ENCODE results near the gene PACSIN1. TPM values are rescaled to one million over a fixed set of nuclear protein-coding genes. Genes with fewer than 3 reads are reported as not detected.

Gene PACSIN1
- polyA plus RNA-seq, 1 donor from 2014 or later = 3.1 TPM

DNA sequence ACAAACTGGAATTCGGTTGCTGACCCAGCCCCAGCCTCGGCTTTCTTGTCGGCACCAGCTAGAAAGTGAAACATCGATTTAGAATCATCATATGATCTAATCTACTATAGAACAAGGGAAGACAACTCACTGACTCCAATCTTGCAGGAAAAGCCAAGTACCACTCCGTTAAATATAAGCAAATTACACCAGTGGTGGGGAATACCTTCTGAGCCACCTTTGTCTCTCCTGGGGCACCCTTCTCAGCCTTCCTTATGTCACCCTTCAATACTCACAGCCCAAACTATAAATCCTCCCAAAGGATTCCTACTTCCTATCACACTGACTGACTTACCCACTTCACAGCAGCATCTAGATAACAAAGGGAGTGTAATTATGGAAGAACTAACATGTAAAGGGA, 47.5 kb upstream of the PACSIN1 start:
- Histone ChIP-seq H3K4me3 (ENCODE audit: low read length) (no peak overlapping the region), H2AFZ (ENCODE audit: low read depth, low read length) (no peak overlapping the region), H4K20me1 (ENCODE audit: insufficient read depth) (no peaks in the 10 kb centered on the region), H3F3A (ENCODE audit: insufficient read depth, low read length, poor library complexity, severe bottlenecking) (no peaks in the 10 kb centered on the region), H3K9me3 (ENCODE audit: low read length) (no peaks in the 10 kb centered on the region), H3K36me3 (ENCODE audit: insufficient read depth, low read length) (peaks cover 8% of the 10 kb centered on the region), H3K27me3 (ENCODE audit: insufficient read depth, low read depth, low read length) (no peaks in the 10 kb centered on the region), H3K79me2 (replicated peaks; ENCODE audit: insufficient read depth, low read length) (no peaks in the 10 kb centered on the region), H3K9ac (ENCODE audit: low read length) (no peak overlapping the region), H3K9me2 (ENCODE audit: insufficient read depth, low read length) (no peaks in the 10 kb centered on the region), H3K4me2 (ENCODE audit: low read length) (no peak overlapping the region), H3K27ac (ENCODE audit: low read length) (no peak overlapping the region)
- TF ChIP-seq POLR2AphosphoS5 (IDR thresholded peaks at IDR 0.05) (no peak), MXI1 (conservative IDR thresholded peaks at IDR 0.05; ENCODE audit: poor library complexity, severe bottlenecking) (no peak), TAF1 (IDR thresholded peaks at IDR 0.05; ENCODE audit: low read depth) (no peak), RAD21 (conservative IDR thresholded peaks at IDR 0.05) (no peak), EZH2 (IDR thresholded peaks at IDR 0.05; ENCODE audit: borderline replicate concordance, insufficient read depth, low read length, poor library complexity, severe bottlenecking) (no peak), SMC3 (conservative IDR thresholded peaks at IDR 0.05; ENCODE audit: poor library complexity) (no peak), EP300 (conservative IDR thresholded peaks at IDR 0.05; ENCODE audit: poor library complexity, severe bottlenecking) (no peak)
- TF ChIP-seq, protein P1, sequence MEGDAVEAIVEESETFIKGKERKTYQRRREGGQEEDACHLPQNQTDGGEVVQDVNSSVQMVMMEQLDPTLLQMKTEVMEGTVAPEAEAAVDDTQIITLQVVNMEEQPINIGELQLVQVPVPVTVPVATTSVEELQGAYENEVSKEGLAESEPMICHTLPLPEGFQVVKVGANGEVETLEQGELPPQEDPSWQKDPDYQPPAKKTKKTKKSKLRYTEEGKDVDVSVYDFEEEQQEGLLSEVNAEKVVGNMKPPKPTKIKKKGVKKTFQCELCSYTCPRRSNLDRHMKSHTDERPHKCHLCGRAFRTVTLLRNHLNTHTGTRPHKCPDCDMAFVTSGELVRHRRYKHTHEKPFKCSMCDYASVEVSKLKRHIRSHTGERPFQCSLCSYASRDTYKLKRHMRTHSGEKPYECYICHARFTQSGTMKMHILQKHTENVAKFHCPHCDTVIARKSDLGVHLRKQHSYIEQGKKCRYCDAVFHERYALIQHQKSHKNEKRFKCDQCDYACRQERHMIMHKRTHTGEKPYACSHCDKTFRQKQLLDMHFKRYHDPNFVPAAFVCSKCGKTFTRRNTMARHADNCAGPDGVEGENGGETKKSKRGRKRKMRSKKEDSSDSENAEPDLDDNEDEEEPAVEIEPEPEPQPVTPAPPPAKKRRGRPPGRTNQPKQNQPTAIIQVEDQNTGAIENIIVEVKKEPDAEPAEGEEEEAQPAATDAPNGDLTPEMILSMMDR (IDR thresholded peaks at IDR 0.05; ENCODE audit: poor library complexity, severe bottlenecking) = no peak
- TF ChIP-seq, protein P2, sequence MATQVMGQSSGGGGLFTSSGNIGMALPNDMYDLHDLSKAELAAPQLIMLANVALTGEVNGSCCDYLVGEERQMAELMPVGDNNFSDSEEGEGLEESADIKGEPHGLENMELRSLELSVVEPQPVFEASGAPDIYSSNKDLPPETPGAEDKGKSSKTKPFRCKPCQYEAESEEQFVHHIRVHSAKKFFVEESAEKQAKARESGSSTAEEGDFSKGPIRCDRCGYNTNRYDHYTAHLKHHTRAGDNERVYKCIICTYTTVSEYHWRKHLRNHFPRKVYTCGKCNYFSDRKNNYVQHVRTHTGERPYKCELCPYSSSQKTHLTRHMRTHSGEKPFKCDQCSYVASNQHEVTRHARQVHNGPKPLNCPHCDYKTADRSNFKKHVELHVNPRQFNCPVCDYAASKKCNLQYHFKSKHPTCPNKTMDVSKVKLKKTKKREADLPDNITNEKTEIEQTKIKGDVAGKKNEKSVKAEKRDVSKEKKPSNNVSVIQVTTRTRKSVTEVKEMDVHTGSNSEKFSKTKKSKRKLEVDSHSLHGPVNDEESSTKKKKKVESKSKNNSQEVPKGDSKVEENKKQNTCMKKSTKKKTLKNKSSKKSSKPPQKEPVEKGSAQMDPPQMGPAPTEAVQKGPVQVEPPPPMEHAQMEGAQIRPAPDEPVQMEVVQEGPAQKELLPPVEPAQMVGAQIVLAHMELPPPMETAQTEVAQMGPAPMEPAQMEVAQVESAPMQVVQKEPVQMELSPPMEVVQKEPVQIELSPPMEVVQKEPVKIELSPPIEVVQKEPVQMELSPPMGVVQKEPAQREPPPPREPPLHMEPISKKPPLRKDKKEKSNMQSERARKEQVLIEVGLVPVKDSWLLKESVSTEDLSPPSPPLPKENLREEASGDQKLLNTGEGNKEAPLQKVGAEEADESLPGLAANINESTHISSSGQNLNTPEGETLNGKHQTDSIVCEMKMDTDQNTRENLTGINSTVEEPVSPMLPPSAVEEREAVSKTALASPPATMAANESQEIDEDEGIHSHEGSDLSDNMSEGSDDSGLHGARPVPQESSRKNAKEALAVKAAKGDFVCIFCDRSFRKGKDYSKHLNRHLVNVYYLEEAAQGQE (IDR thresholded peaks at IDR 0.05; ENCODE audit: borderline replicate concordance) = no peak

DNA sequence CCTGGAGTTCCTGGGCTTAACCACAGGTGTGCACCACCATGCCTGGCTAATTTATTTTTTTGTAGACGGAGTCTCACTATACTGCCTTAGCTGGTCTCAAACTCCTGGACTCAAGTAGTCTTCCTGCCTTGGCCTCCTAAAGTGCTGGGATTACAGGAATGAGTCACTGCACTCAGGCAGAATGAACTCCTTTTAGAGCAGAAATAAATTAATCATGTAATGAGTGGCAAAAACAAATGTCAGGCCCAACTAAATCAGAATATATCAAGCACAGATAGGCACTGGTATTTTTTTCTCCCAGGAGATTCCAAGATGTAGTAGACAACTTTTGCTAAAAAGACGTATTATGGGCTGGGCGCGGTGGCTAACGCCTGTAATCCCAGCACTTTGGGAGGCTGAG, 42.6 kb upstream of the PACSIN1 start:
- TF ChIP-seq, protein P2 (IDR thresholded peaks at IDR 0.05; ENCODE audit: borderline replicate concordance) = no peak
- TF ChIP-seq RAD21 (conservative IDR thresholded peaks at IDR 0.05) (no peak), TAF1 (IDR thresholded peaks at IDR 0.05; ENCODE audit: low read depth) (no peak), EP300 (conservative IDR thresholded peaks at IDR 0.05; ENCODE audit: poor library complexity, severe bottlenecking) (no peak), SMC3 (conservative IDR thresholded peaks at IDR 0.05; ENCODE audit: poor library complexity) (no peak), POLR2AphosphoS5 (IDR thresholded peaks at IDR 0.05) (no peak), EZH2 (IDR thresholded peaks at IDR 0.05; ENCODE audit: borderline replicate concordance, insufficient read depth, low read length, poor library complexity, severe bottlenecking) (no peak), MXI1 (conservative IDR thresholded peaks at IDR 0.05; ENCODE audit: poor library complexity, severe bottlenecking) (no peak)
- TF ChIP-seq, protein P1 (IDR thresholded peaks at IDR 0.05; ENCODE audit: poor library complexity, severe bottlenecking) = no peak
- no peaks in the 10 kb centered on the region for H3F3A ChIP-seq (ENCODE audit: insufficient read depth, low read length, poor library complexity, severe bottlenecking)
- no peak overlapping the region for H3K4me3 ChIP-seq (ENCODE audit: low read length)
- no peaks in the 10 kb centered on the region for H3K9me2 ChIP-seq (ENCODE audit: insufficient read depth, low read length)
- H3K9ac ChIP-seq (ENCODE audit: low read length) = no peak overlapping the region
- no peaks in the 10 kb centered on the region for H3K9me3 ChIP-seq (ENCODE audit: low read length)
- no peak overlapping the region for H3K4me2 ChIP-seq (ENCODE audit: low read length)
- H3K79me2 ChIP-seq (replicated peaks; ENCODE audit: insufficient read depth, low read length) = peaks cover 3% of the 10 kb centered on the region
- H3K27ac ChIP-seq (ENCODE audit: low read length) = no peak overlapping the region
- no peaks in the 10 kb centered on the region for H4K20me1 ChIP-seq (ENCODE audit: insufficient read depth)
- H2AFZ ChIP-seq (ENCODE audit: low read depth, low read length) = no peak overlapping the region
- H3K27me3 ChIP-seq (ENCODE audit: insufficient read depth, low read depth, low read length) = no peaks in the 10 kb centered on the region
- no peaks in the 10 kb centered on the region for H3K36me3 ChIP-seq (ENCODE audit: insufficient read depth, low read length)
